Measurements from ENCODE around the gene SCN5A. TPM values are rescaled to one million over a fixed set of nuclear protein-coding genes. Genes with fewer than 3 reads are reported as not detected.
"Not testable (repeated sequence)": the region's sequence is repeated elsewhere in the genome, so short reads cannot be mapped to it uniquely, and the experiment has no call there.

The SCN5A gene
- polyA plus RNA-seq, 3 donors, result 0.82 to 1.2 (median 1.1) TPM

DNA sequence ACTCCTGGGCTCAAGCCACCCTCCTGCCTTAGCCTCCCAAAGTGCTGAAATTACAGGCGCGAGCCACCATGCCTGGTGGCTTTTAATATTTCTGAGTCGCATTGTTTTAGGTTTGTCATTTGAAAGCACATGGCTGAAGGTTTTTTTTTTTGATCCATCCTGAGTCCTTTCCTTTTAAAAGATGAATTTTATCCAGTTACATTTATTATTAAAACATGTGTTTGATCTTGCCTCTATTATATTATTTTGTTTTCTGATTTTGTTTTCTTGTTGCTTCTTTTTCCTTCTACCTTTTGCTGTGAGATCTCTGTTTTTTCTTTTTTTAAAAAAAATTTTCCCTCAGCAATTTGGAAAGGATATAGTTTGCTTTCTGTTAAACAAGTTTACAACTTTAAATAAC is 76.4 kb downstream of the SCN5A start:
- no peak for DNase-seq (ENCODE audit: extremely low read depth in 1 of 11, low read depth in 9 of 11, low spot score in 4 of 11)

DNA sequence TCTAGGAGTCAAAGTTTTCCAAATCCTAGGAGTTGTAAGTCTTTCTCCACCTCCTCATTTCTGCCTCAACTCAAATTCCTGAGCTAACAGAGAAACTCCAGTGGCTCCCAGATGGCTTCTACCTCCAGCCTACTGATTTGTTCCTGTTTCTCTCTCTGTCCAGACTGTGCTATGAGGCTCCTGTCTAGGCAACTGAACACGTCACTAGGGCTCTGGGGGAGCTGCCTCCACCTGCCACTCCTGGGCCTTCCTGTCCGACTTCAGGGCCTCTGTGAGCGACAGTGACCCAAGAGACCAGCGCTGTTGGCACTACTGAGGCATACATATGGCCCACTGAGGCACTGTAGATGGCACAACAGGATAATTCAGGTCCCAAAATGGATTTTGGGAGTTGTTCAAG is 82.0 kb downstream of the SCN5A start:
- DNase-seq (ENCODE audit: extremely low read depth in 1 of 11, low read depth in 9 of 11, low spot score in 4 of 11), result no peak

DNA sequence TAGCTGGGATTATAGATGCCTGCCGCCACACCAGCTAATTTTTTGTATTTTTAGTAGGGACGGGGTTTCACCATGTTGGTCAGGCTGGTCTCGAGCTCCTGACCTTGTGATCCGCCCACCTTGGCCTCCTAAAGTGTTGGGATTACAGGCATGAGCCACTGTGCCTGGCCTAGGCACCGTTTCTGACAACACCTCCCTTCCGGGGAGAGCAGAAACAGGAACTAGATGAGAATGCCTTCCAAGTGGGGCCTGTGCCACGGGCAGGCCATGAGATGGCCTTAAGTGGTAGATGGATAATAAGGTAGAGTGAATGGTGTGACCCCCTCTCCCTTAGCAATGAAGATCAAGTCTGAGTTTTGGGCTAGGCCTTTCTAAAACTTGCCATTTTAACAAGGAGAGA is 82.7 kb downstream of the SCN5A start:
- DNase-seq (ENCODE audit: extremely low read depth in 1 of 11, low read depth in 9 of 11, low spot score in 4 of 11), result not testable (repeated sequence)

DNA sequence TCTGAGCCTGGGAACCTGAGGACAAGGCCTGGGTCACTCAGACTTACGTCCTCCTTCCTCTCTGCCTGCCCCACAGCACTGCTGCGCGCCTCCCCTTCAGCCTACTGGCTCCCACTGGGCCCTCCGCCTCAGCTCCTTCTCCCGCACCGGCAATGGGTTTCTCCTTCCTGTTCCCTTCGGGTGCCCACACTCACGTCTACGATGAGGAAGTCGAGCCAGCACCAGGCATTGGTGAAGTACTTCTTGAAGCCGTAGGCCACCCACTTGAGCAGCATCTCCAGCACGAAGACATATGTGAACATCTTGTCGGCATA is 83.3 kb downstream of the SCN5A start:
- DNase-seq (ENCODE audit: extremely low read depth in 1 of 11, low read depth in 9 of 11, low spot score in 4 of 11), result no peak

DNA sequence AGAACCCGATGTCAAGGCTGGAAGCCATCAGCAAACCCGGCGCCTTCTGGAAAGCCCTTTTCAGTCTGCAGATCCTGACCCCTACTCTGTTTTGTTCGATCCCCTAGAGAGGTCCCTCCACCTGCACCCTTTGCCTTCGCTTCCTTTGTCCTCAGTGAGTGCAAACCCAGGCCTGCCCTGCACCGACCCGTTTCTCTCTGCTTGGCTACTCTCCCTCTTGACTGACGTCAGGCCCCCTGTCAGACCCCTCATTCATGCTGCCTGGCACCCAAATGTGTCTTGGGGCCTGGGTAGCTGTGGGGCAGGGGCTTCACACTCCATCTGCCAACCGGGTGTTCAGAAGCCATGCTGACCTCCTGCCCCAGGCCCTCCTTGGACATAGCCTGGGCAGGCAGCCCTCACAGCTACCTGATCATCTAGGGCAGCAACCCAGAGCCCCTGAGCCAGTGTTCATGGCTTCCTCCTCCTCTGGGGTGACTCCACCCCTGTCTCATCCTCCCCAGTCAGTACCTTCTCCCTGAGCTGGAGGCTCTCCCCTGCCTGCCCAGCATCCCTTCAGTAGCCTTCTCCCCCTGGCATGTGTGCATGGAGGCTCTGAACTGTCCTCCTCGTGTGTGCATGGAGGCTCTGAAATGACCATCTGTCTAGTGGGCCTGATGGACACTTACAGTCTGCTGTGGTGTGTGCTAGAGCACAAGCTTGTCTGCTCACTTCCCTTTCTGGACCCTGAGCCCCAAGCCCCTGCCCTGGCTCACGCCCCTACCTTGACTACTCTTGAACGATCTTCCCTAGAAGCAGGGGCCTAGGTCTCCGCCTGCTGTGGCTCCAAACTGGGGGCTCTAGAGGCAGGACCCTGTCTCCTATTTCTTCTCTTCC is 83.9 kb downstream of the SCN5A start:
- DNase-seq (ENCODE audit: extremely low read depth in 1 of 11, low read depth in 9 of 11, low spot score in 4 of 11), result no peak

DNA sequence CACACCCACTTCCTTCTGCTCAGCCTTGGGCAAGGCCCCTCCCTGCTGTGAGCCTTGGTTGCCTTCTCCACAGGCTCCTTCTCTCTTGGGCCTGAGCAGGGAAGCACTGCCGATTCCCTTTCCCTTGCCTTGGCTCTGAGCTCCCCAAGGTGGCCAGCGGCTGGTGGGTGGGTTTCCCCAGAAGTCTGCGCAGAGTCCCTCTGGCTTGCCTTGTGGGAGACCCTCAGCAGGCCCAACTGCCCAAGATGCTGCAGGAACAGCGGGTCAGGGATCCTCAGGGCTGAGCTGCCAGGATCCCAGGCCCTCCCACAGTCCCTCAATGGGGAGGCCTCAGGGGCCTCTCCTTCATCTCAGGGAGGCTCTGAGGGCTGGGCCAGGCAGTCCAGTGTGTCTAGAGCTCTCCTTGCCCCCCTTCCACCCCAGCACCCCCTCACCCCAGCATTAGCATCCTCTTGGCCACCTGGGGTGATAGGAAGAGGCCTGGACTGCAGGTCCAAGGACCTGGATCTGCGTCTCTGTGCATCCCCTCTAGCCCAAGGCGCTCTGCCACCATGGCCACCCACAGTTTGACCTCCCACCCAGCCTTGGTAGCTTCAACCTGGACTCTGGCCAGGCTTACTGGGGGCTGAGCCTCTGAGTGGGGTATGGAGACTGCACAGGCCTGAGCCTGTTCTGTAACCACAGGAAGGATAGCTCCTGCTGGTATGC is 84.7 kb downstream of the SCN5A start:
- DNase-seq (ENCODE audit: extremely low read depth in 1 of 11, low read depth in 9 of 11, low spot score in 4 of 11), result no peak

DNA sequence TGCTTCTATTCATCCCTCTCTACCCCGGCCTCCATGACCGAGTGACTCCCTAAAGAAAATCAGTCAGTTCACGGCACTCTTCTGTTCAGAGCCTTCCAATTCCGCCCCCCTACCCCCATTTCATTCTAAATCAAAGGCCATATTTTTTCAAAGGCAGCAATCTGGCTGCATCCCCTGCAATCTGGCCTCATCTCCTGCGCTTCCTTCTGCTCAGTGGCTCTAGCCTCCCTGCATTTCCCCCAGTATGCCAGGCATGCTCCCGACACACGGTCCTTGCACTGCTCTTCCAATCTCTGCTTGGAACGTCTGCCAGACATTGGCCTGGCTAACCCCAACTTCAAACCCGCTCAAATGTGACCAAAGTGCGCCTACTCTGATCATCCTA is 85.6 kb downstream of the SCN5A start:
- DNase-seq (ENCODE audit: extremely low read depth in 1 of 11, low read depth in 9 of 11, low spot score in 4 of 11), result no peak

DNA sequence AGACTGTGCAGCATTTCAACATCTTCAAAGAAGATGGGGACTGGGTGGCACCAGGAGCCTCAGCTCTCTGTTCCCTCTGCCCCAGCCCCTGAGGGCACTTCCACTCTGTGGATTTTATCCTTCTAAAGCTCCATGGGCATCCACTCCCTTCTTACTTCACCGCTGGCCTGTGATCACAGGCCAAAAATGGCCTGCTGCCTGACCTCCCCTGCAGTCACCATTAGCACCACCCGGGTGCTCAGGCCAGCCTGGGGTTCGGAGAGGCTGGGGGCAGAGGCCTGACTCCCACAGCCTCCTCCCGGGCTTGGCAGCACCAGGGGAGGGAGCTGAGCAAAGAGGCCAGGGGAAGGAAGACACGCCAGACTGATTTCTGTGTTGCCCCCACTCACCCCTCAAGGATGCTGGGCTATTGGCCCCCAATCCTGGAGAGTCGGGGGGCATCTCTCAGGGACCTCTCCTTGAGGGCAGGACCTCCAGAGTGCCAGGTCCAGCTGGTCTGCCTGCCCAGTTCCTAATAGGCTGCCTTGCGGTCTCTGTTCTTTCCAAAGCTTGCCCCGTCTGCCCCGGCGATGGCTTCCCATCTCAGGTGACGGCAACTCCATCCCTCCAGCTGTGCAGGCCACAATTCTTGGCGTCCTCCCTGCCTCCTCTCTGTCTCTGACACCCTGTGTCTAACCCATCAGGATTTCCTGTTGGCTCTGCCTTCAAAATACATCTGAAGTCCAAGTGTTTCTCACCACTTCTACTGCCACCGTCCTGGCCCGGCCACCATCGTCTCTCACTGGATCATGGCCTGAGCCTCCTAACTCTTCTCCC is 86.2 kb downstream of the SCN5A start:
- DNase-seq (ENCODE audit: extremely low read depth in 1 of 11, low read depth in 9 of 11, low spot score in 4 of 11), result no peak

DNA sequence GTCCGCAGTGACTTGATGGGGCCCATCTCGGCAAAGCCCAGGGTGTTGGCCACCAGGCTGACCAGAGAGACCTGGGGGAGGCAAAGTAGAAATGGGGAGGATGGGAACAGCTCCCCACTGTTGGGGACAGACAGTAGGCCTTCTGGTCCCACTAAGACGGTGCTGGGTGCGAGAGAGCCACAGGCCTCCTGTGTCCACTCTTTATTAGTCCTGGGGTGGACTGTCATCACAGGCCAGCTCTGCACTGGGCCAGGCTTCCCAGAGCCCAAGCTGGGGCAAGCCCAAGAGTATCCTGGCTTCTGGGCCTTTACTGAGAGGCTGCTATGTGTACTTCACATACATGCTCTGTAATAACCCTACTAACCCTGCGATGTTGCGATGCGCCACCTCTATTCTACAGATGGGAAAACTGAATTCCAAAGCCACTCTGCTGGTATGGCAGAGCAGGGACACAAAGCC is 87.0 kb downstream of the SCN5A start:
- DNase-seq (ENCODE audit: extremely low read depth in 1 of 11, low read depth in 9 of 11, low spot score in 4 of 11), result no peak

DNA sequence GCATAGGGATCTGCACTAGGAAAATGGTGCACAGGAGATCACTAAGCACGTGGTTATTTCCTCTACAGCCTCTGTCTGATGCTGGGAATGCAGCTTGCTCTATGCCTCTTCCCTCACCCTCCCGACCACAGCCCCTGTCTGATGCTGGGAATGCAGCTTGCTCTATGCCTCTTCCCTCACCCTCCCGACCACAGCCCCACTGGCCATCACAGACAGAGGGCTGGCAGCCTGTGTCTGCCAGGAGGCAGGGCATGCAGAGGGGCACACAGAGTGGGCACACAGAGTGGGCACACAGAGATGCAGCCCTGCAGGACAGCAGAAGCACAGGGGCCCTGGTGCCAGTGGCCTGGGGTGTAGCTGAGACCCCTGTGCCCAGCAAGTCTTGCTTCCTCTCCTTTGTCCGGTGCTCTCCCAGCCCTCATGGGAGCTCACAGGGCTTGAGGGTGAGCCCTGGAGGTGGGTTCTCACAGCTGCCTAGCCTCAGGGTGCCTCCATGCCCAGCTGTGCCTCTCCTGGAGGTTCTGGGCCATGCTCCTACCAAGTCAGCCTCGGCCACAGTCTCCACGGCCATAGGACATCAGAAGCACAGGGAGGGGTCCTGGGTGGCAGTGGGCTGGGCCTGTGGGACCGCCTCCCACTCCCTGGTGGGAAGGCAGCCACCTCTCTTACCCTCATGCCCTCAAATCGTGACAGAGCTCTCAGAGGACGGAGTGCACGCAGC is 87.6 kb downstream of the SCN5A start:
- no peak for DNase-seq (ENCODE audit: extremely low read depth in 1 of 11, low read depth in 9 of 11, low spot score in 4 of 11)

DNA sequence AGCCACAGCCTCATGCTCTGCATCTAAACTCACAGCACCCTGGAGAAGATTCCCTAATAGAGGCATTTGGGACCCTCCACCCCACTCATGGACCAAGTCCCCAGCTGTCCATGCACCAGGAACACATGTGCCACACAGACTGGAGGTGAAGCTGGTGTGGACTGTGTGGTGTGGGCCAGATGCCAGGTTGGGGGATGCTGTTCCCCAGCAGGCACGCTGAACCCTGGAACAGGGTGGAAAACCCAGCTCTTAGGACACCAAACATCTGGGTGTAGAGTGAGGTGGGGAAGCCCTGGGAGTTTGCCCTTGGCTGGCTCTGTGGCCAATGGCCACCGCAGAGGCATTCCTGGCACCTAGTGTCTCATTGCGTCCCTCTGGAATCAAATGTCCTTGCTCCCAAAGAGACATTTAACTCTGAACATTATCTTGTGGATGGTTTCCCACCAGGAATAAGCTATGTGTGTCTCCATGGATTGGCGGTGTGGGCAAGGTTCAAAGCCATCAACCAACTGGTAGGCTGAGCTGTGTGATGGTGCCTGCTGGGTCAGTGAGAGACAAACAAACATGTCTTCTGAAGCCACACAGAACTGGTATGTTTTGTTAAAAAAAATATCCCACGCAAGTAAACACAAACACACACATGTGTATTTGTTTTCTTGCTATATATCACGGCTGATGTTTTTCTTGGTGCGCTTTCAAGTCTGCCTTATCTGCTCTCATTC is 88.3 kb downstream of the SCN5A start:
- no peak for DNase-seq (ENCODE audit: extremely low read depth in 1 of 11, low read depth in 9 of 11, low spot score in 4 of 11)

DNA sequence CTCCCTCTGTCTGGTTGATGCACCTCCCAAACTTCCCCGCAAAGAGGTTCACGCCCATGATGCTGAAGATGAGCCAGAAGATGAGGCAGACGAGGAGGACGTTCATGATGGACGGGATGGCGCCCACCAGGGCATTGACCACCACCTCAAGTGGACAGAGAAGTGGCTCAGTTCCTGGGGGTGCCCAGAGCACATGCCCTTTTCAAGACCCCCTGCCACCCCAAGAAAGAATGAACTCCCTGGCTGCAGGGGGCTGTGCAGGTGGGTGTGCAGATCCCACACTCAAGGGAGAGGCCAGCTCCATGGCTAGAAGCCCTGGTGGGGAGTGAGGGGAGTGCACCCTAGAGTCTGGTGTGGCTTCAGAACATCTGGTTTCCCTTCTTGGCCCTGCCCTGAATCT is 89.2 kb downstream of the SCN5A start:
- no peak for DNase-seq (ENCODE audit: extremely low read depth in 1 of 11, low read depth in 9 of 11, low spot score in 4 of 11)

DNA sequence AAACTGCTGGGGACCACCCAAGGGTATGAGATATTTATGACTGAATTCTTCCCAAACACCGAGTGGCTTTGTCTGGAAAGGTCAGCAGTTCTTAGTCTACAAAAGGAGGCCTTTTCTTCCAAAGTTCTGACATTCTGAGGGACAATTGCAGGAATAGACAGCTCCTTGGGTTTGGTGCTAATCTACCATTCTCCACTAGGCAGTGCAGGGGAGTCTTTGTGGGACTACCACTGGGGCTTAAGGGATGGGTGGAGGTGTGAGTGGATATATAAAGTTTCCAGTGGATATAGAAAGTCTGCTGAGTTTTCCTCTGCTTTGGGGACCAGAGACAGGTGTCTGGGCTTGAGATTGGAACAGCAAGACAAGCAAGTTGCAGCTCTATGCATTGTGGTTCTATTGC is 90.6 kb downstream of the SCN5A start:
- no peak for DNase-seq (ENCODE audit: extremely low read depth in 1 of 11, low read depth in 9 of 11, low spot score in 4 of 11)

DNA sequence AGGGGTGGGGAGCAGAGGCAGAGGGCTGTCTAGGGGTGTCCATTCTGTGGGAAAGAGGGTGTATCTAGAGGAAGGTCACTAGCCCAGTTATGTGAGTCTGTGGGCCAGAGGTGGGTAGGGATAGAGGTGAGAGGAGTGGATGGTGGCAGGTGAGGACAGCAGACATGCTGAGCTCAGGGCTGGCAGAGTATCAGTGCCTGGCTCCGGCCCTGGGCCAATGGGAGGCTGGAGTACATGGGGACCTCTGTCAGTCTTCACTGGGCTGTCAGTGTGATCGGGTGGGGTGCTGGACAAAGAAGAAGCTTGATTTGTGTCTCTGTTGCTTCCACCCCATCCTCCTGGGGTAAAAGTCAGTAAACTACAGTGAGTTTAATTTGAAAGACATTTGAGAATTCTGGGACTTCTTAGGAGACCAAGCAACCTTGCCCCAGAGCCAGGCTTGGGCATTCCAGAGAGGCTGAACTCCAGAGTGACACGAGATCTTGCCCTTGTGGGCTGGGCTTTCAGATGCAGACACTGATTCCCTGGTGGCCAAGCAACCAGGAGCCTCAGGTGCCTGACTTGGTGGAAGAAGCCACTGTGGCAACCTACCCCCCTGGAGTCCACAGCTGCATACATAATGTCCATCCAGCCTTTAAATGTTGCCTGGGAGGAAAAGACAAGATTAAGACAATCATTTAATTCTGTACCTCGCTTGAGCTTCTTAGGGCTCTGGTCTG is 92.7 kb downstream of the SCN5A start:
- DNase-seq (ENCODE audit: extremely low read depth in 1 of 11, low read depth in 9 of 11, low spot score in 4 of 11), result no peak

DNA sequence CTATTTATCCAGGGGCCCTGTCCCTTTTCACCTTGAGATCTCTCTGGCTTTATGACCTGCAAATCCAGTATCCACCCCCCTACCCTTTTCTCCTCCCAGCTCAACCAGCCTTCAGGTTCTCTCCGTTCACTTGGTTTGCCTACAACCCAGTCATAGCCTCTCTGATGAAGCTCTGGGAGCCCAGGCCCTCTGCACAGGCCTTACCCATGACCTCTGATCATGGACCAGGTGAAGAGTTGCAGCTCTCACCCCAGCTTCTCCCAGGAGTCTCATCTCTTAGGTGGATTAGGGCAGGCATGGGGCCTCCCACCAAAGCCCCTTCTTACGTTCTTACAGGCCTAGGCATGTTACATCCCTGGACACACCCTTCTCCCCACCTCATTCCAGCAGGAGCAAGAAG is 93.6 kb downstream of the SCN5A start:
- DNase-seq (ENCODE audit: extremely low read depth in 1 of 11, low read depth in 9 of 11, low spot score in 4 of 11), result no peak

DNA sequence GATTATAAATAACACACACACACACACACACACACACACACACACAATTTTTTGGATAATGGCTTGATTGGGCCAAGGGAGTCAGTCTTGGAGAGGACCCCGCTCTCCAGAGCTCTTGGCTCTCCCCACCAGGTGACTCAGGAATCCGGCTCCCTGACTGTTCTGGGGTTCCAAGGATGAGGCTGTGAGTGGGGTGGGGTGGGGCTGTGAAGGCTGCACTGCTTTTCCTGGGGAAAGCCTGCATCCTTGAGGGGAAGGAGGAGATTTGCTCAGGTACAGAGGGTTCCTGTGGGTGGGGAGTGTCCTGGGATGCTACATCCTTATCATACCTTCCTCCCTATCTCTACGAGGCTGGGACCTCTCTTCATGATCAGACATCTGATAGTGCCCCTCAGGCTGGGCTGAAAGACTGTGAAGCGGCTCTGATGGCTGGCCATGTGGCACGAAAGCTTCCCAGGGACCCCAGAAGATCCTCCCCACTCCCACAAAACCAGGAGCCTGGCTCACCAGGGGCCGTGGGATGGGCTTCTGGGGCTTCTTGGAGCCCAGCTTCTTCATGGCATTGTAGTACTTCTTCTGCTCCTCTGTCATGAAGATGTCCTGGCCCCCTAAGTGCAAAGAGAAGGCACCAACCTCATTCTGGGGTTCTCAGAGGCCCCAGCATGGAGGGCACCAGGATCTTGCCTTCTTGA is 94.2 kb downstream of the SCN5A start:
- no peak for DNase-seq (ENCODE audit: extremely low read depth in 1 of 11, low read depth in 9 of 11, low spot score in 4 of 11)

DNA sequence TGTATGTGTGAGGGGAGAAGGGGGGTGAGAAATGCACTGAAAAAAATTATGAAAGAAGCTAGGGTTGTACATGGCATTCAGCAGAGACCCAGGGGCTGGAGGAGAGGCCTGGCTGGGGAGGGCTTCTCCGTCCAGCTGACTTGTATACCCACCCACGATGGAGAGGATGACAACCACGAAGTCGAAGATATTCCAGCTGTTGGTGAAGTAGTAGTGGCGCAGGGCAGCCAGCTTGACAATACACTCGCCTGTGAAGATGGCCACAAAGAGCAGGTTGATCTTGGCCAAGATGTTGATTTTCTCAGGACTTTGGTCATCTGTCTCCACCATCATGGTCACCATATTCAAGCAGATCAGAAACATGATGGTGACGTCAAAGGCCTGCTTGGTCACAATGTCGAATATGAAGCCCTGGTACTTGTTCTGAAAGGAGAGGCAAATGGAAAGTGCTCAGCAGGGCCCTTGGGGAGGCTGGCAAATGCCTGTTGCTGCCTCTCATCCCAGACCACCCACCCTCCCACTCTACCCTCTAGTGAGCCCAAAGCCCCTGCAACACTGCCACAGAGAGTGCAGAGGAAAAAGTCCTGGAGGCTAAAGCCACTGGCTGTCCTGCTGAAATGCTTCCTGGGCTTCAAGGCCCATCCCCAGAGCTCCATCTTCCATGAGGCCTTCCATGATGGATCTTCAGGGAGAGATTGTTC is 95.2 kb downstream of the SCN5A start:
- DNase-seq (ENCODE audit: extremely low read depth in 1 of 11, low read depth in 9 of 11, low spot score in 4 of 11), result no peak
